Measurements from ENCODE around the gene DAZ1. TPM values are rescaled to one million over a fixed set of nuclear protein-coding genes. Genes with fewer than 3 reads are reported as not detected.
"Not testable (repeated sequence)": the region's sequence is repeated elsewhere in the genome, so short reads cannot be mapped to it uniquely, and the experiment has no call there.

The DAZ1 gene
- total and polyA plus RNA-seq, 2 of the 8 experiments (the other 6 are each of a cell fraction or from before 2014, with no cell fraction given): not detected

GRCh38 chrY:23209802-23210495 is 11.1 kb upstream of the DAZ1 start:
- H4K8ac ChIP-seq (ENCODE audit: extremely low read depth, insufficient read depth, low read length); H2AK5ac ChIP-seq (ENCODE audit: low read depth, low read length); H3K18ac ChIP-seq (ENCODE audit: extremely low read depth, low read length); H2BK20ac ChIP-seq (ENCODE audit: low read length); H3K4ac ChIP-seq (replicated peaks; ENCODE audit: insufficient read length, low read depth, low read length); H4K5ac ChIP-seq (ENCODE audit: insufficient read length, low read depth, low read length); H3K27ac ChIP-seq (ENCODE audit: low read depth, low read length); H3K4me1 ChIP-seq (replicated peaks in 1 of 4; ENCODE audit: control insufficient read depth in 3 of 4, insufficient read depth in 4 of 4, low read length in 3 of 4); H3K79me1 ChIP-seq (ENCODE audit: low read depth, low read length); H3K23me2 ChIP-seq (ENCODE audit: low read depth, low read length); CTCF ChIA-PET (ENCODE audit: partially characterized antibody); POLR2A ChIA-PET (ENCODE audit: partially characterized antibody); H2BK12ac ChIP-seq (ENCODE audit: low read depth, low read length); H3K36me3 ChIP-seq (ENCODE audit: control insufficient read depth in 2 of 4, insufficient read depth in 4 of 4, low read length in 3 of 4); H3K4me2 ChIP-seq (ENCODE audit: insufficient read depth in 1 of 2, low read depth in 2 of 2, low read length in 2 of 2); FAIRE-seq; H4K91ac ChIP-seq (replicated peaks; ENCODE audit: insufficient read length, low read length); H3K23ac ChIP-seq (ENCODE audit: insufficient read length); H3K9me3 ChIP-seq (ENCODE audit: insufficient read depth in 2 of 2, low read depth in 1 of 2, low read length in 1 of 2); H3K79me2 ChIP-seq (ENCODE audit: control insufficient read depth in 1 of 2, insufficient read depth in 2 of 2, low read length in 2 of 2); H3K4me3 ChIP-seq (ENCODE audit: extremely low read depth in 1 of 4, insufficient read depth in 2 of 4, low read depth in 3 of 4, low read length in 4 of 4); DNase-seq (ENCODE audit: low read depth in 1 of 2, low spot score in 2 of 2); H2BK120ac ChIP-seq (replicated peaks; ENCODE audit: low read depth, low read length); H2AFZ ChIP-seq (ENCODE audit: low read length); H3K14ac ChIP-seq (ENCODE audit: insufficient read length); H4K20me1 ChIP-seq (replicated peaks in 1 of 2; ENCODE audit: control insufficient read depth in 1 of 2, insufficient read depth in 2 of 2, low read length in 2 of 2); H3K27me3 ChIP-seq (replicated peaks in 1 of 4; ENCODE audit: control insufficient read depth in 3 of 4, extremely low read depth in 1 of 4, insufficient read depth in 3 of 4, low read length in 3 of 4); H2BK5ac ChIP-seq (ENCODE audit: low read depth, low read length); H3K56ac ChIP-seq (replicated peaks; ENCODE audit: insufficient read length, low read depth, low read length); H2BK15ac ChIP-seq (ENCODE audit: low read length); H3K9ac ChIP-seq (replicated peaks in 1 of 4; ENCODE audit: extremely low read depth in 1 of 4, low read depth in 3 of 4, low read length in 3 of 4): not testable (repeated sequence)
- WGBS, 2 experiments (ENCODE audit: extremely low coverage in 1 of 2, insufficient coverage in 1 of 2, insufficient read length in 1 of 2, insufficient replicate concordance in 2 of 2, low coverage in 1 of 2, low lambda C conversion rate in 2 of 2, missing lambda C conversion rate in 1 of 2): no CpG with 5 or more reads among the region's 4 CpGs

GRCh38 chrY:23207455-23207854 is 8.6 kb upstream of the DAZ1 start:
- H3K79me1 ChIP-seq (ENCODE audit: low read depth, low read length); H3K27me3 ChIP-seq (replicated peaks in 1 of 4; ENCODE audit: control insufficient read depth in 3 of 4, extremely low read depth in 1 of 4, insufficient read depth in 3 of 4, low read length in 3 of 4); POLR2A ChIA-PET (ENCODE audit: partially characterized antibody); H2BK5ac ChIP-seq (ENCODE audit: low read depth, low read length); H3K79me2 ChIP-seq (ENCODE audit: control insufficient read depth in 1 of 2, insufficient read depth in 2 of 2, low read length in 2 of 2); H4K91ac ChIP-seq (replicated peaks; ENCODE audit: insufficient read length, low read length); H3K4me3 ChIP-seq (ENCODE audit: extremely low read depth in 1 of 4, insufficient read depth in 2 of 4, low read depth in 3 of 4, low read length in 4 of 4); H2BK12ac ChIP-seq (ENCODE audit: low read depth, low read length); H2AFZ ChIP-seq (ENCODE audit: low read length); H4K8ac ChIP-seq (ENCODE audit: extremely low read depth, insufficient read depth, low read length); H3K4me1 ChIP-seq (replicated peaks in 1 of 4; ENCODE audit: control insufficient read depth in 3 of 4, insufficient read depth in 4 of 4, low read length in 3 of 4); H4K20me1 ChIP-seq (replicated peaks in 1 of 2; ENCODE audit: control insufficient read depth in 1 of 2, insufficient read depth in 2 of 2, low read length in 2 of 2); H4K5ac ChIP-seq (ENCODE audit: insufficient read length, low read depth, low read length); H3K23me2 ChIP-seq (ENCODE audit: low read depth, low read length); H3K4ac ChIP-seq (replicated peaks; ENCODE audit: insufficient read length, low read depth, low read length); H2BK120ac ChIP-seq (replicated peaks; ENCODE audit: low read depth, low read length); H3K27ac ChIP-seq (ENCODE audit: low read depth, low read length); H2AK5ac ChIP-seq (ENCODE audit: low read depth, low read length); H3K9me3 ChIP-seq (ENCODE audit: insufficient read depth in 2 of 2, low read depth in 1 of 2, low read length in 1 of 2); H3K14ac ChIP-seq (ENCODE audit: insufficient read length); H3K4me2 ChIP-seq (ENCODE audit: insufficient read depth in 1 of 2, low read depth in 2 of 2, low read length in 2 of 2); H2BK20ac ChIP-seq (ENCODE audit: low read length); FAIRE-seq; H3K56ac ChIP-seq (replicated peaks; ENCODE audit: insufficient read length, low read depth, low read length); H3K36me3 ChIP-seq (ENCODE audit: control insufficient read depth in 2 of 4, insufficient read depth in 4 of 4, low read length in 3 of 4); CTCF ChIA-PET (ENCODE audit: partially characterized antibody); DNase-seq (ENCODE audit: low read depth in 1 of 2, low spot score in 2 of 2); H3K18ac ChIP-seq (ENCODE audit: extremely low read depth, low read length); H3K9ac ChIP-seq (replicated peaks in 1 of 4; ENCODE audit: extremely low read depth in 1 of 4, low read depth in 3 of 4, low read length in 3 of 4); H3K23ac ChIP-seq (ENCODE audit: insufficient read length); H2BK15ac ChIP-seq (ENCODE audit: low read length): not testable (repeated sequence)
- WGBS, 2 experiments (ENCODE audit: extremely low coverage in 1 of 2, insufficient coverage in 1 of 2, insufficient read length in 1 of 2, insufficient replicate concordance in 2 of 2, low coverage in 1 of 2, low lambda C conversion rate in 2 of 2, missing lambda C conversion rate in 1 of 2): no CpG with 5 or more reads among the region's 4 CpGs

All from H1 (cell line).